Uterus (tissue), 4 donors: ENCODE measurements around the gene NDUFS6. TPM values are rescaled to one million over a fixed set of nuclear protein-coding genes. Genes with fewer than 3 reads are reported as not detected.

ENCODE experiments used
- DNase-seq, 2 donors: peaks; one replicate each; pipeline ENCODE4 v3.0.0-alpha.2; 2019 to 2020
- H3K27ac ChIP-seq, 2 donors: fragments of 200-600 bp; sonication (generic); 1 replicate in 1 of 2; 2 replicates in 1 of 2; pipeline ENCODE4 v1.5.1; 2016 to 2018
- H3K27me3 ChIP-seq, 2 donors: fragments of 200-600 bp; sonication (generic); one replicate each; pipeline ENCODE4 v1.5.1; 2018 to 2019; ENCODE audit warnings: control low read depth in 1 of 2
- H3K36me3 ChIP-seq, 2 donors: fragments of 200-600 bp; sonication (generic); one replicate each; pipeline ENCODE4 v1.5.1; 2019; ENCODE audit warnings: control low read depth in 1 of 2
- H3K4me1 ChIP-seq, 2 donors: fragments of 200-600 bp; sonication (generic); one replicate each; pipeline ENCODE4 v1.5.1; 2018 to 2019; ENCODE audit warnings: control low read depth in 1 of 2
- H3K4me3 ChIP-seq, 2 donors: fragments of 200-600 bp; sonication (generic); 1 replicate in 1 of 2; 2 replicates in 1 of 2; pipeline ENCODE4 v1.5.1; 2018 to 2019; ENCODE audit warnings: mild to moderate bottlenecking in 1 of 2
- H3K9me3 ChIP-seq, 2 donors: fragments of 200-600 bp; sonication (generic); one replicate each; pipeline ENCODE4 v1.5.1; 2019; ENCODE audit warnings: control low read depth in 1 of 2
- CTCF ChIP-seq, 4 experiments: fragments of 200-600 bp in 2 of 4; fragments of 450-650 bp in 2 of 4; sonication (generic) in 2 of 4; IDR thresholded peaks; one replicate each; pipeline ENCODE4 v1.5.1; 2016 to 2019; ENCODE audit warnings: antibody characterized with exemption in 4 of 4, mild to moderate bottlenecking in 2 of 4, moderate library complexity in 1 of 4
- POLR2A ChIP-seq, 2 donors: fragments of 450-650 bp; IDR thresholded peaks; one replicate each; pipeline ENCODE4 v1.6.1; 2016; ENCODE audit warnings: antibody characterized with exemption in 2 of 2, mild to moderate bottlenecking in 1 of 2, moderate library complexity in 1 of 2
- intact Hi-C: fragments of 100-400 bp; cut with DNase I; formaldehyde crosslinking; loops from one replicate; pipeline ENCODE4 v1.15.1; 2023; ENCODE audit warnings: low total_unique reads
- total RNA-seq, 4 donors: library from RNA; depleted of rRNA in 3 of 4; stranded (reverse); fragments of >200 nt in 3 of 4; gene quantifications; one replicate each; pipeline versions ENCODE4 v1.1.0 to v1.2.4, GENCODE V29; 2014 to 2023
- donor health status: DM: yes; HTN: yes; CAD: no.

Gene NDUFS6
- total RNA-seq, 4 donors from 2014 or later = 8.5 to 17.9 (median 14.6) TPM

- no peaks in the 10 kb centered on the region for H3K27me3 ChIP-seq
- no peaks in the 10 kb centered on the region for H3K9me3 ChIP-seq
- no peak overlapping the region for H3K4me3 ChIP-seq
- no peak for TF ChIP-seq CTCF (IDR thresholded peaks at IDR 0.05)
- TF ChIP-seq POLR2A (IDR thresholded peaks at IDR 0.05) = no peak
- intact Hi-C loops = no loop called here
- H3K27ac ChIP-seq = no peak overlapping the region
- H3K4me1 ChIP-seq = no peaks in the 10 kb centered on the region
- no peaks in the 10 kb centered on the region for H3K36me3 ChIP-seq
- no peak for DNase-seq
These were observed 10.0 kb upstream of the NDUFS6 start for GRCh38 chr5:1791176-1791575.

- no peak for DNase-seq
- Histone ChIP-seq H3K36me3 (no peaks in the 10 kb centered on the region), H3K4me3 (no peak overlapping the region), H3K27me3 (no peaks in the 10 kb centered on the region), H3K27ac (no peak overlapping the region), H3K9me3 (no peaks in the 10 kb centered on the region), H3K4me1 (no peaks in the 10 kb centered on the region)
- no peak for TF ChIP-seq POLR2A (IDR thresholded peaks at IDR 0.05)
- TF ChIP-seq CTCF (IDR thresholded peaks at IDR 0.05) = no peak
- intact Hi-C loops = no loop called here
These were observed 8.4 kb upstream of the NDUFS6 start for GRCh38 chr5:1792842-1793266.

- Histone ChIP-seq H3K36me3 (no peaks in the 10 kb centered on the region), H3K9me3 (no peaks in the 10 kb centered on the region), H3K4me3 (no peak overlapping the region), H3K27ac (no peak overlapping the region), H3K4me1 (no peaks in the 10 kb centered on the region), H3K27me3 (no peaks in the 10 kb centered on the region)
- intact Hi-C loops = no loop called here
- no peak for DNase-seq
- TF ChIP-seq POLR2A (IDR thresholded peaks at IDR 0.05) (no peak), CTCF (IDR thresholded peaks at IDR 0.05) (no peak)
These were observed 7.9 kb upstream of the NDUFS6 start for GRCh38 chr5:1793301-1793740.

- Histone ChIP-seq H3K4me1 (no peaks in the 10 kb centered on the region), H3K9me3 (no peaks in the 10 kb centered on the region), H3K27me3 (no peaks in the 10 kb centered on the region), H3K36me3 (no peaks in the 10 kb centered on the region), H3K27ac (no peak overlapping the region), H3K4me3 (no peak overlapping the region)
- no peak for DNase-seq
- intact Hi-C loops = no loop called here
- TF ChIP-seq POLR2A (IDR thresholded peaks at IDR 0.05) (no peak), CTCF (IDR thresholded peaks at IDR 0.05) (no peak)
These were observed 7.0 kb upstream of the NDUFS6 start for GRCh38 chr5:1793966-1794900.

- intact Hi-C loops = no loop called here
- Histone ChIP-seq H3K27ac (no peak overlapping the region), H3K36me3 (no peaks in the 10 kb centered on the region), H3K27me3 (no peaks in the 10 kb centered on the region), H3K9me3 (no peaks in the 10 kb centered on the region), H3K4me3 (no peak overlapping the region), H3K4me1 (no peaks in the 10 kb centered on the region)
- DNase-seq = no peak
- TF ChIP-seq CTCF (IDR thresholded peaks at IDR 0.05) (no peak), POLR2A (IDR thresholded peaks at IDR 0.05) (no peak)
These were observed 6.3 kb upstream of the NDUFS6 start for GRCh38 chr5:1794901-1795290.
